Endothelial cell (in vitro differentiated cells): ENCODE results near the gene ZNF536. TPM values are rescaled to one million over a fixed set of nuclear protein-coding genes. Genes with fewer than 3 reads are reported as not detected.

Source experiments
- DNase-seq: peaks from one replicate; pipeline ENCODE4 v3.0.0; 2021; ENCODE audit warnings: low spot score
- H3K27ac Mint-ChIP-seq: one replicate; pipeline ENCODE4 v1.8.0; 2021; ENCODE audit warnings: mixed read lengths, inconsistent platforms; ENCODE audit not compliant: unreplicated experiment
- H3K27me3 Mint-ChIP-seq: one replicate; pipeline ENCODE4 v1.8.0; 2021; ENCODE audit warnings: mild to moderate bottlenecking, moderate library complexity, mixed read lengths, inconsistent platforms; ENCODE audit not compliant: unreplicated experiment
- H3K36me3 Mint-ChIP-seq: one replicate; pipeline ENCODE4 v1.8.0; 2021; ENCODE audit warnings: mild to moderate bottlenecking, low read depth, mixed read lengths, inconsistent platforms; ENCODE audit not compliant: unreplicated experiment
- H3K4me1 Mint-ChIP-seq: one replicate; pipeline ENCODE4 v1.8.0; 2021; ENCODE audit warnings: mild to moderate bottlenecking, mixed read lengths, inconsistent platforms; ENCODE audit not compliant: unreplicated experiment
- H3K4me3 Mint-ChIP-seq: one replicate; pipeline ENCODE4 v1.8.0; 2021; ENCODE audit warnings: mild to moderate bottlenecking, mixed read lengths, inconsistent platforms; ENCODE audit not compliant: unreplicated experiment
- H3K9me3 Mint-ChIP-seq: one replicate; pipeline ENCODE4 v1.8.0; 2021; ENCODE audit warnings: mixed read lengths, inconsistent platforms; ENCODE audit not compliant: unreplicated experiment
- CTCF ChIP-seq: fragments of 200-600 bp; sonication (generic); IDR thresholded peaks from one replicate; pipeline ENCODE4 v1.5.0; 2021; ENCODE audit warnings: antibody characterized with exemption; ENCODE audit not compliant: unreplicated experiment
- total RNA-seq: library from RNA; stranded (reverse); fragmentation: NEBNext Ultra II Directional; extraction: Animal tissue kit (Norgen Biotek cat#: 25700); gene quantifications from one replicate; pipeline ENCODE4 v1.2.1, GENCODE V29; 2021; ENCODE audit not compliant: unreplicated experiment

ZNF536 gene
- total RNA-seq, 1 donor from 2014 or later: 0.33 TPM

GRCh38 chr19:30441011-30441410 is 68.8 kb downstream of the ZNF536 start:
- no peaks in the 10 kb centered on the region for H3K36me3 Mint-ChIP-seq

DNA sequence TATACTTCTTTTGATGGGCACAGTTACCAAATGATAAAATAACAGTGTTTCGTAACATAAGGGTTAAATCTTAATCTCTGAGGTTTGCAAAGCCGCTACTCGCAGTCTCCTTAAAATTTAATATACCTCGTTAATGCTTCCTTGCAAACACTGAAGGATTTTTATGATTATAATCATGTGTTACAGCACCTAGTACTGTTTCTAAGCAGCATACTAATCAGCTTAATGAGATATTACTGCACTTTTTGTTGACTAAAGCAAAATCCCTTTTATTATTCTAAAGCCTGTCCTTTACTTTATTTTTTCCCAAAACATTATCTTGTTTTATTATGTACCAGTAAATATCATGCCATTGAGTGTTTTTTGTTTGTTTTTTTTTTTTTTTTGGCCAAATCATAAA is 70.5 kb downstream of the ZNF536 start:
- H3K27ac Mint-ChIP-seq: no peak overlapping the region
- H3K27me3 Mint-ChIP-seq: peaks cover 6% of the 10 kb centered on the region
- H3K4me3 Mint-ChIP-seq: no peak overlapping the region
- no peaks in the 10 kb centered on the region for H3K36me3 Mint-ChIP-seq
- DNase-seq: no peak
- H3K9me3 Mint-ChIP-seq: no peaks in the 10 kb centered on the region
- TF ChIP-seq CTCF: no peak
- H3K4me1 Mint-ChIP-seq: no peaks in the 10 kb centered on the region

More at GRCh38 chr19:30441011-30441410, 68.8 kb downstream of the ZNF536 start:
- TF ChIP-seq CTCF: no peak
- Mint-ChIP-seq H3K4me3 (no peak overlapping the region), H3K27ac (no peak overlapping the region), H3K27me3 (peaks cover 4% of the 10 kb centered on the region), H3K9me3 (no peaks in the 10 kb centered on the region), H3K4me1 (no peaks in the 10 kb centered on the region)
- DNase-seq: no peak

DNA sequence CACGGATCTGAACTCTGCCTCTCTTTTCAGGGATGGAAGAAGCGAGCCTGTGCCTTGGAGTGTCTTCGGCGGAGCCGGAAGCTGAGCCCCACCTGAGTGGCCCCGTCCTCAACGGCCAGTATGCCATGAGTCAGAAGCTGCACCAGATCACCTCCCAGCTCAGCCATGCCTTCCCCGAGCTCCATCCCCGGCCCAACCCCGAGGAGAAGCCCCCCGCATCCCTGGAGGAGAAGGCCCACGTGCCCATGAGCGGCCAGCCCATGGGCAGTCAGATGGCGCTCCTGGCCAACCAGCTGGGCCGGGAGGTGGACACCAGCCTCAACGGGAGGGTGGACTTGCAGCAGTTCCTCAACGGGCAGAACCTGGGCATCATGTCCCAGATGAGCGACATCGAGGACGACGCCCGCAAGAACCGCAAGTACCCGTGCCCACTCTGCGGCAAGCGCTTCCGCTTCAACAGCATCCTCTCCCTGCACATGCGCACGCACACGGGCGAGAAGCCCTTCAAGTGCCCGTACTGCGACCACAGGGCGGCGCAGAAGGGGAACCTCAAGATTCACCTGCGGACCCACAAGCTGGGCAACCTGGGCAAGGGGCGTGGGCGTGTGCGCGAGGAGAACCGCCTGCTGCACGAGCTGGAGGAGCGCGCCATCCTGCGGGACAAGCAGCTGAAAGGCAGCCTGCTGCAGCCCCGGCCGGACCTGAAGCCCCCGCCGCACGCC is 71.5 kb downstream of the ZNF536 start:
- DNase-seq: no peak

DNA sequence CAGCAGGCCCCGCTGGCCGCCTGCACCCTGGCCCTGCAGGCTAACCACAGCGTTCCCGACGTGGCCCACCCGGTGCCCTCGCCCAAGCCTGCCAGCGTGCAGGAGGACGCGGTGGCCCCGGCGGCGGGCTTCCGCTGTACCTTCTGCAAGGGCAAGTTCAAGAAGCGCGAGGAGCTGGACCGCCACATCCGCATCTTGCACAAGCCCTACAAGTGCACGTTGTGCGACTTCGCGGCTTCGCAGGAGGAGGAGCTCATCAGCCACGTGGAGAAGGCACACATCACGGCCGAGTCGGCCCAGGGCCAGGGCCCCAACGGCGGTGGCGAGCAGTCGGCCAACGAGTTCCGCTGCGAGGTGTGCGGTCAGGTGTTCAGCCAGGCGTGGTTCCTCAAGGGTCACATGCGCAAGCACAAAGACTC is 72.1 kb downstream of the ZNF536 start:
- no peak for DNase-seq
- H3K27ac Mint-ChIP-seq: no peak overlapping the region
- H3K9me3 Mint-ChIP-seq: no peaks in the 10 kb centered on the region
- H3K27me3 Mint-ChIP-seq: peaks cover 6% of the 10 kb centered on the region
- no peaks in the 10 kb centered on the region for H3K36me3 Mint-ChIP-seq
- TF ChIP-seq CTCF: no peak
- no peak overlapping the region for H3K4me3 Mint-ChIP-seq
- H3K4me1 Mint-ChIP-seq: peaks cover 8% of the 10 kb centered on the region

More for the DNA sequence above, 71.5 kb downstream of the ZNF536 start:
- no peak overlapping the region for H3K4me3 Mint-ChIP-seq
- H3K9me3 Mint-ChIP-seq: no peaks in the 10 kb centered on the region
- H3K27ac Mint-ChIP-seq: no peak overlapping the region
- TF ChIP-seq CTCF: no peak
- H3K4me1 Mint-ChIP-seq: peaks cover 2% of the 10 kb centered on the region
- peaks cover 6% of the 10 kb centered on the region for H3K27me3 Mint-ChIP-seq
- H3K36me3 Mint-ChIP-seq: no peaks in the 10 kb centered on the region

- H3K27me3 Mint-ChIP-seq: peaks cover 6% of the 10 kb centered on the region
- no peak overlapping the region for H3K27ac Mint-ChIP-seq
- no peak for DNase-seq
- H3K4me1 Mint-ChIP-seq: peaks cover 13% of the 10 kb centered on the region
- H3K4me3 Mint-ChIP-seq: no peak overlapping the region
- H3K9me3 Mint-ChIP-seq: no peaks in the 10 kb centered on the region
- no peaks in the 10 kb centered on the region for H3K36me3 Mint-ChIP-seq
- no peak for TF ChIP-seq CTCF
These were observed 72.6 kb downstream of the ZNF536 start for GRCh38 chr19:30444686-30445232.
